Astrocyte of the hippocampus (primary cell): ENCODE results near the gene CLASP1.
"Not testable (repeated sequence)": the region's sequence is repeated elsewhere in the genome, so short reads cannot be mapped to it uniquely, and the experiment has no call there.

Source experiments
- DNase-seq: peaks from one replicate; pipeline ENCODE4 v3.0.0; 2011; ENCODE audit warnings: low read depth, low spot score

Gene CLASP1

DNA sequence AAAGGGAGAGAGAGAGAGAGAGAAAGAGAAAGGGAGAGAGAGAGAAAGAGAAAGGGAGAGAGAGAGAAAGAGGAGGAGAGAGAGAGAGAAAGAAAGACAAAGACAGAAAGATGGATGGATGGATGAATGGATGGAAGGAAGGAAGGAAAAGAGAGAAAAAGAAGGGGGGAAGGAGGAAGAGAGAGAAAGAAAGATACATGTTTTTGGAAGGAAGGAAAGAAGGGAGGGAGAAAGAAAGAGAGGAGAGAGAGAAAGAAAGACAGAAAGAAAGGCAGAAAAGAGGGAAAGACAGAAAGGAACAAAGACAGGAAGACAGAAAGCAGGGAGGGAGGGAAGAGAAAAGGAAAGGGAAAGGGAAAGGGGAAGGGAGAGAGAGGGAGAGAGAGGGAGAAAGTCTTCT is 67.0 kb downstream of the CLASP1 start:
- no peak for DNase-seq

GRCh38 chr2:121579309-121579708 is 70.0 kb downstream of the CLASP1 start:
- DNase-seq, result no peak

GRCh38 chr2:121577381-121577780 is 71.9 kb downstream of the CLASP1 start:
- DNase-seq, result no peak

DNA sequence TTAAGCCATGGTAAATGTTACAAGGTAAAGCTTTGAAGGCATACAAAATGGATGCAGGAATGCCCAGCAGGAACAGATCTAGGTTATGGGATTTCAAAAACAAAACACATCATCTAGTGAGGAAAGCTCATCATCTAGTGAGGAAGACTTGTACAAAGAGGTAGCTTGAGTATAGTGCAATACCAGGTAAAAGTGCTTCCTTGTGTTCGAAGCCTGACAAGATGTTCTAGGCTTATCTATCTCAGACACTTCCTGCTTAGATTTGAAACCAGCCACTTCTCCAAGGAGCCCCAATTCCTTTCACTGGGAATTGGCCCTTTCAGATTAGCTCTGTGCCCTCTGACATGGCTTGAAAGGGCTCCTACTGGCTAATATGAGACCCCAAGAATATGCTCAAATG is 73.0 kb downstream of the CLASP1 start:
- no peak for DNase-seq

DNA sequence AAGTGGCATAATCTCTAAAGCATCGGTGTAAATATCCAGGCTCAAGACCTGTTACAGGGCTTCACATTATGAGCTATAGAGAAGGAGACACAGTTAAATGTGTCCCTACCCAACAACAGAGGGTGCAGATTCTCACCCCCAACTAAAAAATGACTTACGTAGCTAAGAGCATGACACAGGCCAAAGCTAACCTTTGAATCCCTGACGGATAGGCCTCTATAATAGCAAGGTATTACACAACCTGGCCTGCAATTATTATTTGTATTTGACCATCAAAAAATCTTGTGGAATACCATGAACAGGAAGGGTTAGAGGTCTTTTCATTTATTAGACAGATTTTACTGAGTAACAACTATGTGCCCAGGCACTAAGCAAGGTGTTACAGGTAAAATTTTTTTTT is 73.5 kb downstream of the CLASP1 start:
- no peak for DNase-seq

DNA sequence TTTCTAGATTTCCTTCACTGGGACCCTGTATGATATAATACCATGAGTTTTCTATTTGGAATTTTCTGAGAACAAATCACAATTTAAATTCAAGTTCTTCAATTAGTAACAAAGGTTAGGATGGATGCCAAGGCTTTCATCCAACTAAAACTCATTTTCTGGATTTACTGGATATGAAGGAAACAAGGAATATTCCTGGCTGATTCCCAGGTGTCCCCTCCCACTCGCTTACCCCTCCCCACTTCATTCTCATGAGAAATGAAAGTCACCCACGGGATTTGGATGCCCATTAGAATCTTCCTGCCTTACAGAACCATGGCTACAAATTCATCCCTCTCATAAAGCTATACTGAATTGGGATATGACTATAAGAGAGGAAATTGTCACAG is 78.6 kb downstream of the CLASP1 start:
- DNase-seq, result no peak

DNA sequence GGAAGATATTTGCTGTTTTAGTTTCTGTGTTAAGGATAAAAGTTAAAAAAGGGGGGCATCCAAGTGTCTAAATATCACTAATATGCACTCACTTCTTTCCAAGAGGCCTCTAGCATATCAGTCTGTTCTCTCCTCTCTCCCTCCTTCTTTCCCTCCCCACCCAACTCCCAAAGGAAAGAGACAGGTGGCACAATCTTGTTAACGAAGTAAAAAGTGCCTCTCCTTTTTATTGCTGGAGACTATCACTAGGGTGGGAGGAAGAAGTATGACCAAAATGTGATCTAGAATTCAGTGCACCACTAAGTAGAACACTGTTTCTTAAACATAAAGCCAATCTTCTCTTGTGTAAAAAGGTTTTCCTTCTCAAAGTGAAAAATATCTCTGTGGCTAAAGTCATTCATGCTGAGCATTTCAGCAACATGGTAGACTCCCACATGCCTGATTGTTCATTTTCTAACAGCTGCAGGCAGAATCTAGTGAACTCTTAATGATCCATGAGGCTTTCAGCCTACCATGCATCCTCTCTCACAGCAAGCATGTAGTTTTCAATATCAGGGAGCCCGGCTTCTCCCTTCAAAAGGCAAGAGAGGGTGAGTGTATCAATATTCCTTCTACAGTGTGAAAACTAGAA is 79.1 kb downstream of the CLASP1 start:
- DNase-seq, result peak; percentile 11

- DNase-seq, result peak; percentile 19
These were observed 81.3 kb downstream of the CLASP1 start for GRCh38 chr2:121567957-121568409.

GRCh38 chr2:121567452-121567851 is 81.8 kb downstream of the CLASP1 start:
- DNase-seq, result peak; percentile 24

- no peak for DNase-seq
These were observed 83.6 kb downstream of the CLASP1 start for GRCh38 chr2:121565389-121566250.

- DNase-seq, result no peak
These were observed 84.4 kb downstream of the CLASP1 start for GRCh38 chr2:121564905-121565304.

DNA sequence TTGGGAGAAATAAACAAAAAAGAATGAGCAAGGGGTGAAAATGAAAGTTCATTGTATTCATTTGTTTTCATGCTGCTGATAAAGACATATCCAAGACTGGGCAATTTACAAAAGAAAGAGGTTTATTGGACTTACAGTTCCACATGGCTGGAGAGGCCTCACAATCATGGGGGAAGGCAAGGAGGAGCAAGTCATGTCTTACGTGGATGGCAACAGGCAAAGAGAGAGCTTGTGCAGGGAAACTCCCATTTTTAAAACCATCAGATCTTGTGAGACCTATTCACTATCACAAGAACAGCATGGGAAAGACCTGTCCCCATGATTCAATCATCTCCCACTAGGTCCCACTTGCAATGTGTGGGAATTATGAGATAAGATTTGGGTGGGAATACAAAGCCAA is 85.5 kb downstream of the CLASP1 start:
- not testable (repeated sequence) for DNase-seq

DNA sequence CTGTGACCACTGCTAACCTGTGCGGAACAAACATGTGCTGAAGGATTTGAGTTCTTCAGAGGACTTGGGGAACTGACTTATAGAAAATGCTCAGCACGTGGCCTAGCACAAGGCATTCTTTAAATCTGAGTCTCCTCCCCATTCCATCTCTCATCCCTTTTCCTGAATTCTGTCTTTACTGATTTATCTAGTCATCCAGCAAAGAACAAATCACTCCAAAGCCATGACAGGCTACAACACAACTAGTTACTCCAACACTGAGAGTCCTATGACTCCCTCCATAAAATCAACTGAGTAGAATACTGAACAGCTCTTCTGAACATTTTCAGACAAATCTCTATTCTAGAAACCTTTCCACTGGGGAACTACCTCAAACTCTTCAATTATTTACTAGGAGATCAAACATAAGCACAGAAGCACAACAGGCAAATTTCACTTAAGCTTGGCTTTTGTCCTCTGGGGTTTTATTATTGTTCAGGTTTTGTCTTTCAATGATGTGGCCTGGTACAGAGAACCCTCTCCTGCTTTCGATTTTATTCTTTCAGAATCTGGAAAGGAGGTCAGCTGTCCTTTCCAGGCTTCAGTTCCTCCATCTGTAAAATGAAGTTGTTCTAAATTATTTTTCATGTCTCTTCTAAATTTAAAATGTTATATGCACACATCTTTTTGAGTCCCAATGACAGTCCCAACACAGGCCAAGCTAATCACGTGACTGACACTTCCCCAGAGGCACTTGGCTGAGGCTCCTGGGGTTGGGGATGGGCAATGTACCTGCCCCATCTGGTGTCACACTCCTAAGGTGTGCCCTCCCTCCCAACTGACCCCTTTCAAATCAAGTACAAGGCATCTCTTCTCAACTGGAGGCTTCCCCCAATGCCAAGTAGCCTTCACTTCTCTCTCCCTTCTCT is 86.7 kb downstream of the CLASP1 start:
- no peak for DNase-seq

- DNase-seq, result peak; percentile 29
These were observed 87.5 kb downstream of the CLASP1 start for GRCh38 chr2:121561617-121562268.

- no peak for DNase-seq
These were observed 90.9 kb downstream of the CLASP1 start for GRCh38 chr2:121558329-121558728.

DNA sequence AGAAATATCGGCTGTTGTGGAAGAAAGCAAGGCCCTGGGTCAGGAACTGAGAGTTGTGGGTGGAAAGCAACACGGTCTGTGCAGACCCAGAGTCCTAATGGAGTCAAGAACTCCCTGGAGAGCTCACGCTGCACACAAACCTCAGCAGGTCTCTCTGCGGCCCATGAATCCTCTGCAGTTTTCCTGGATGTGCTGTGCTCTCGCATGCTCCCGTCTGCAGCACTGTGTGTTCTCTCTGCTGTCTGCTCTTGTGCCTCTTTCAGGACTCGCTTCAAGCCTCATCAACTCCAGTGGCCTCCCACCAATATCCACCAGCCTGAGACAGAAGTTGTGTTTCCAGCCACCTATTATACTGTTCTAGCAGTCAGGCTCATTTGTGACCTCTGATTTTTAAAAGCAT is 94.3 kb downstream of the CLASP1 start:
- DNase-seq, result no peak

GRCh38 chr2:121552477-121553180 is 96.6 kb downstream of the CLASP1 start:
- not testable (repeated sequence) for DNase-seq

GRCh38 chr2:121550669-121551068 is 98.6 kb downstream of the CLASP1 start:
- DNase-seq, result no peak

DNA sequence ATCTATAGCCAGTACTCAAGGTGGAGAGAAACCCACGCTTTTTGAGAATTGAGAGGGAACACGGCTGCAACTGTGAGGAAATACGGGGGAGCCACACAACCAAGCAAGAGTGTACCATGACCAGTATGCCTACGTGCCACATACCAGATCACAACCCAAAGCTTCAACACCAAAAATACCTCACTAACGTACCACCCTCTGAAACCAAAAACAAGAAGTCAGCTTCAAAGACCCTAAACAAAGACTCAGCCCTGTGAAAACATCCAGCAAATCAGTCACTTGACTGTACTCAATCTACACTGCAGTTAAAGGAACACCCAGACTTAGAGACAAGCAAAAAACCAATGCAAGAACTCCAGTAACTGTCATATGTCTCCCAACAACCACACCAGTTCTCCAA is 101.6 kb downstream of the CLASP1 start:
- no peak for DNase-seq

- DNase-seq, result no peak
These were observed 103.3 kb downstream of the CLASP1 start for GRCh38 chr2:121545913-121546312.

GRCh38 chr2:121545257-121545656 is 104.0 kb downstream of the CLASP1 start:
- DNase-seq, result no peak
